Hematopoietic multipotent progenitor cell (in vitro differentiated cells): Measurements from ENCODE around the gene PLA2G4E. TPM values are rescaled to one million over a fixed set of nuclear protein-coding genes. Genes with fewer than 3 reads are reported as not detected.

Experiments
- DNase-seq, 3 donors: peaks; one replicate each; pipeline ENCODE4 v3.0.0-alpha.2; 2011 to 2015; ENCODE audit warnings: low read depth in 2 of 3, low spot score in 2 of 3
- total RNA-seq: library from RNA; depleted of rRNA; stranded (reverse); fragments of >200 nt; gene quantifications from one replicate; pipeline ENCODE4 v1.2.3, GENCODE V29; 2012

Gene PLA2G4E
- total RNA-seq, 1 donor, result not detected

DNA sequence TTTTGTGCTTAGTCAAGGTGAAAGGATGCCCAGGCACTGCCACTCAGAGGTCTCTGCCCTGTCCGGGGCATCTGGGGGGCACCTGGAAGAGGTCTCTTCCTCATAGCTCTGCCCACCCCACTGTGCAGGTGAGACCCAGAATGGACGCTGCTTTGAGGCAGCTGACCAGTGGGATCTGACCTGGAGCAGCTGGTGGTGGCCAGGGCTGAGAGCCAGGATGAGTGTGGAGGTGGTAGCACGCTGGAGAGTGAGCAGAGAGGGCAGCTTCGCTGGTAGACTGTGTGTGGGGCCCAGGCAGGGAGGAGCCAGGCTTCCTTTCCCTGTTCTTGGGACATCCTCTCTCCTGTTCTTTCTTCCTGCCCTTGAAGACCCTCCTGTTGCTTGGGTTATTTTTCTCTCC is 32.2 kb upstream of the PLA2G4E start:
- DNase-seq, result no peak

DNA sequence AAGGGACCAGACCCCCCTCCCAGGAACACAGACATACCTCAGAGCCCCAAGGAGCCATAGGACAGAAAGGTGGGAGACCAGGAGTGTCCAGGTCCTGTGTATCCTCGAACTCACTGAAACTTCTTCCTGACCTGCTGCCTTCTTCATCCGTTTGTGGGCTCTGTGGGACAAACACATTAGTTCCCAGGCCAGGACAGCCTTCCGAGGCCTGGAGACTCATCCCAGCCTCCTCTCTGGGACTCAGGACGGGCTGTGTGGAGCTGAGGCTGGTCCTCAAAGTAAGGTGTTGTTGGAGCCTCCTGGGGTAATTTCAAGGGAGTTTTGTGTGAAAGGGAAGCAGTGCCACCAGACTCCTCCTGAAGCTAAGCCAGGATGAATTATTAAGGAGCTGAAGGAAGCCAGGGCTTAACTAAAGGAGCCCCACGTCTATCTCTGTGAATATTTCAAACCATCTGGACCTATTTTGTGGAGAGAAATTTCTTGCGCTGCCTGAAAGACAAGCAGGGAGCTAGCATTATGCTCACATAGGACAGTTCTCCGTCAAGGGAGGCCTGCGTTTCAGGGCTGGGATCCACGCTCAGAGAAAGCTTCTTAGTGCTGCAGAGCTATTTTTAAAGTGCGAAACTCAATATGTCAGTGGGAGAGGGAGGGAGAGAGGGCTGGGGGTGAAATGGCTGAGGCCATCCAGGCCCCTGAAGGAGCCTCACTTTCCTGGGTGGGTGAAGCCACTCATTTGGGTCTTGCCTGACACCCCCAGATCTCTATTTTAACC is 29.8 kb upstream of the PLA2G4E start:
- no peak for DNase-seq

DNA sequence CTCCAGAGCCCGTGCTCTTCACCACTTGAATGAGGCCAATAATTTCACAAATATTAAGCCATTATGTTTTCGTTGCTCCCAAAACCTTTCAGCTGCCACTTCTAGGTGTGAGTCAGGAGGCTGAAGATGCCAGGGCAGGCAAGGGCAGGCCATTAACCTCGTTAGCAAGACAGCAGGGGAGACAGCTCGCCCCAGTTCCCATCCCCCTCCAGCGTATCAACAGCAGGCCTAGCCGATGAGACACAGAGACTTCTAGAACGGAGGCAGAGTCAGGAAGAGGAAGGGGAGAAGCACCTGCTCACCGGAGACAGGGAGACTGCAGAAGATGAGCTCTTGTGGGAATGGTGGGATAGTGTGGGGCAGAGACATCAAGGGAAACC is 28.0 kb upstream of the PLA2G4E start:
- no peak for DNase-seq

DNA sequence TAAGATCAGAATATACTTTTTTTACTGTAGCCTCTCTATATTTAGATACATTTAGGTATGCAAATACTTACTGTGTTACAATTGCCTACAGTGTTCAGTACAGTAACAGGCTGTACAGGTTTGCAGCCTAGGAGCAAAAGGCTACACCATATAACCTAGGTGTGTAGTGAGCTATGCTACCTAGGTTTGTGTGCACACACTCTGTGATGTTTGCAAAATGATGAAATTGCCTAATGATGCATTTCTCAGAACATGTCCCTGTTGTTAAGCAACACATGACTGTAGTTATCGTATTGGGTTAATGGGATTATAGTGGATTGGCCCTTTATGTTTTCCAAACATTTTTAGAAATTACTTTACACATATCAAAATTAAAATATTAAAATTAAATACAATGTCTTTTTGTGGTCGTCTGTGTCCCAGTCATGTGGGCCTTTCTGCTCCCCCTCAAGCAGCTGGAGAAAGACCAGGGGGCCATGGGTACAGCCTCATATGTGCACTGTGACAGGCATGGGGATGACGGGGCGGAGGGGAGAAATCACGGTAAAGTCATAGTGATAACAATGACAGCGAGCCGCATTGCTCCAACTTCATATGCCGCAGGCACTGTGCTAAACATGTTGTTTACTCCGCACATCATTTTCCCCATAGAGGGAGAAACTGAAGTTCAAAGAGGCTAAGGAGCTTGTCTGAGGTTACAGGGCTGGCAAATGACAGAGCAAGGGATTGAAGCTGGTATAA is 27.4 kb upstream of the PLA2G4E start:
- DNase-seq, result no peak

DNA sequence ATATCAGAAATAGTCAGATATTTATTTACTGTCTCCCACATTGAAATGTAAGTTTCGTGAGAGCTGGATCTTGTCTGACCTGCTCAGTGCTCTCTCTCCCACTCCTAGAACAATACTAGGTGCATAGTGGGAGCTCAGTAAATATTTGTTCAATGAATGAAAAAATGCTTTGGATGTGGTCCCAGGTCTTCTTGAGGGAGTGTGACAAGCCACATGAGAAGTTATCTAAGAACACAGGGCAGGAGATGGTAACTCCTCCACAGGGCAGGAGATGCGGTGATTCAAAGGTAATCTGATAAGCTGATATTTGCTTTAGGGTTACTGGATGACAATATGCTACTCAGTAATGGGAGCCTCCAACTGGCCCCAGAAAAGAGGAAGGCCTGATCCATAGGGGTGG is 25.8 kb upstream of the PLA2G4E start:
- no peak for DNase-seq

DNA sequence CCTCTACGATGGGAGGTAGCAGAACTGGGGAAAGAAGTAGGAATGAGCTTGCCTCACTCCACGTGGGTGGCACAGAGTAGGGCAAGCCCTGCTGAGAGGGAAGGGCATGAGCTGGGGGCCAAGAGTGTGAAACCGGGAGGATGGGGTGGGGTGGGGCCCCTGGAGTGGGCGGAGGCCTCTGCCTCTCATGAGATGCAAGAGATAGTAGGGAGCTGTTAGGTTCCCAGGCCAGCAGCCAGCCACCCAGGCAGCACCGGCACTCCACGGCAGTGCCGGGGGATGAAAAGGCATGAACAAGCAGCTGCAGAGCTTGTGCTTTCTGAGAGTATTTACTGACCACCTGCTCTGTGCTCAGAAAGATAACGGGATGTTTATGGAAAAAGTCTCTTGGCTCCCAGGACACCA is 24.4 kb upstream of the PLA2G4E start:
- no peak for DNase-seq

DNA sequence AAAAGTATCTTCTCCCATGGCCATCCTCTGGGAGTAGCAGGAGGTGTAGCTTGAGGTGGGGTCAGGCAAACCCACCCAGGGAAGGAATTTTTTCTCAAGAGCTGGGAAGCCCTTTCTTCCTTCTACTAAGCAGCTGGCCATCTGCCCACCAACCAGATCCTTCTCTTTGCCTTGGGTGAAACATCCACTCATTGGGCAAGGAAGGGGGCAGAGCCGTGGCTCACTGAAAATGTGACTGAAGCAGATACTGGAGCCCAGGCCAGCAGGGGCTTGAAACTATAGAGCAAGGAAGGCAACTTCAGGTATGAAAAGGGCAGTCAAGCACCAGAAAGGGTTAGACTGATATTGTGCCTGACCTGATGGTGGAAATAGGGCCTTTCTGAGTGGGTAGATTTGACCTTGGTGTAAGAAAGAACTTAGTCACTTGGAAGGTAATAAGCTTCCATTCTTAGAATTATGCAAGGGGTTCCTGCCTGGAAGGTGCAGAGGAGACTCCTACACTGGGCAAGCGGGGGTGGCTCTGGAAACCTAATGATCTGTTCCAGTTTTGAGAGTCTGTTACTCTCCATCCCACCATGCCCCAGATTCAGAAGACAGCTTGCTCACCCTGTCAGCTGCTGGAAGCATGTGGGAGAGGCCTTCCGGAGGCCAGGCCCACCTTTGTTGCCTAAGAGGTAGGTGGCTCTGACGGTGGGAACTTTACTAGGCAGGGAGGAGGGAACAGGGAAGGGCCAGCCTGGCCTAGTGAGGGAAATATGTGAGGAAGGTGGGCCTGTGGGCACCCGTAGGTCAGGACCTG is 22.0 kb upstream of the PLA2G4E start:
- no peak for DNase-seq

DNA sequence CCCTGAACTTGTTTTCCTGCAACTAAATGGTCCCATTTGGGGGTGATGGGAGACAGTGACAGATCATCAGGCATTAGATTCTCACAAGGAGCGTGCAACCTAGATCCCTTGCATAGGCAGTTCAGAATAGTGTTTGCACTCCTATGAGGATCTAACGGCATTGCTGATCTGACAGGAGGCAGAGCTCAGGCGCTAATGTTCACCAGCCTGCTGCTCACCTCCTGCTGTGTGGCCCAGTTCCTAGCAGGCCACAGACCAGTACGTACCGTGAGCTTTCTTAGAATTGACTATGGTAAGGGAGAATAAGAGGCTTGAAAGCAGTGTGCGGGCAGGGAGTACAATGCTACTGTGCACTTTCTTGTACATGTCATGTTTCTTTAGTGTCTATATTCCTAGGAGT is 17.6 kb upstream of the PLA2G4E start:
- DNase-seq, result no peak

DNA sequence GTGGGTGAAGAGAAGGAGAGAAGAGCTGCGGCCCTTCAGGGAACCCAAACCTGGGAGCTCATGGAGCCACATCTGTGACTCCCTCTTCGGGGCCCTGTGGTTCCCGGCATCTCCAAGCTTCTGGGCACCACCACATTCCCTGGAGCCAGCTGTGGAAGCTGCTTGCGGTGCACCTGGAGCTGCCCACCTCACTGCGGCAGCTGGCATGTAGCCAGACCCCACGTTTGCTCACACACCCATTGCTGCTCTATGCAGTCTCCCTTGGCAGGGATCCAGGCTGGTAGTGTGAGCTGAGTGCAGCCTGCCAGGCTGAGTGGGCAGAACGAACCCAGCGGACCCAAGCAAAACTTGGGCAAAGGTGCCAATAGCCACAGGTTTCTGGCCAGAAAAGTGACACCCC is 16.8 kb upstream of the PLA2G4E start:
- no peak for DNase-seq

DNA sequence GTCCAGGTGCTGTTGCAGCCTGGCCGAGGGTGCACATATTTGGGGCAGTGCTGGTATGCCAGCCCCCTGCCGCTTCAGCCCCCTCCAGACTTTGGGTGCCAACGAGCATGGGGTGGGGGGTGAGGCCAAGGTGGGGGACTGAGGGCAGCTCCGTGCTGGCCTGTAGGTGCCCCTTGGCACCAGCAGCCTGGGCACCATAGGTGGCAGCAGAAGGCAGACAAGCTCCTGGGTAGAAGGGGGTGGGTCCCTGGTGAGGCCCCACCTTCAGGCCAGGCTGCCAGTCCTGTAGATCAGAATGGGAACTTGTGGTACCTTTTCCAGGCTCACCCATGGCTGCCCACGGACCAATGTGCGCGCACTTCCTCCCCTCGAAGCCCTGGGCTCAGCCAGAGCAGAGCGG is 16.1 kb upstream of the PLA2G4E start:
- no peak for DNase-seq

DNA sequence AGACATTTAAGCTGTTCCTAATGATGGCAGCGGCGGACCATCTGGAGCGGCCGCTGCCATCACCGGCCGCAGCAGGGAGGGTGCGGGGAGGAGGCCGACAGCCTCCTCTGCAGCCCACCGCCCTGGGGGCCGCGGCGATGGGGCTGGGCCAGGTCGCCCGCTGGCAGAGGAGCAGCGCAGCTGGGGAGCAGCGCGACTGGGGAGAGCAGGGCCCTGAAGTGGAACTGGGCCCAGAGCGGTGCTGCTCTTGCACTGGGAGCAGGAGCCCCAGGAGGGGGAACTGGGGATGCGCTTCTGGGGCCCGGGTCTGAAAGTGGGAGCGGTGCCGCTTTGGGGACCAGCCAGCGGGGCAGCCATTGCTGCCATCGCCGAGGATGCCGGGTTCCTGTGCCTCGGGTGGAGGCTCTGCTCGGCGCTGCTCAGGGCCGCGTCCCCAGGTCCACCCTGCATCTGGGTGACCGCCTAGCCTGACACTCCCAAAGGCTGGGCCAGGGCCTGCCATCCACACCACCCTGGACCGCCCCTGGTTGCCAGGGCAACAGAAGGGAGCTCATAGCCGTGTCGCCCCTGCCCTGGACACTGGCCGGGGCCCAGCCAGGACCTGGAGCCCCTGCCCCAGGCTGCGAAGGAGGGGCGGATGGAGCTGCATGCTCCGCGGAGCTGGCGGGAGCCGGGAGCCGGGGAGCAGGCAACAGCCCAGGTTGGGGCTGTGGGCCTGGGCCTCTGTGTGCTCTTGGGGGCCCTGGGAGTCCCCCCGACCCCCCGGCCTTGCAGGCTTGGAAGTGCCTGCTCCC is 15.5 kb upstream of the PLA2G4E start:
- no peak for DNase-seq

DNA sequence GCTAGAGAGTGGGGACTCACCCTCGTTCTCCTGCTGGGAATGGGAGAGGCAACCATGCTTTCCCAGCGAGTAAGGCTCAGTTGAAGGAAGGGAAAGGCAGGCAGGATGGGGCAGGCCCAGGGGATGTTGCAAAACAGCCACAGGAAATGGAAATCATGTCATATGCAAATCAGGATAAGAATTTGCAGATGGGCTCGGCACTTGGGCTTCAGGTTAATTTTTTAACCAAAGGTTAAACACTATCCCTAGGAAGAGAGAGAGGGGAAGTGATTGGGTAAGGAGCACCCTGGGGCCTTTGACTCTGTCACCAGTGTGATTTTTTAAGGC is 14.6 kb upstream of the PLA2G4E start:
- DNase-seq, result no peak

DNA sequence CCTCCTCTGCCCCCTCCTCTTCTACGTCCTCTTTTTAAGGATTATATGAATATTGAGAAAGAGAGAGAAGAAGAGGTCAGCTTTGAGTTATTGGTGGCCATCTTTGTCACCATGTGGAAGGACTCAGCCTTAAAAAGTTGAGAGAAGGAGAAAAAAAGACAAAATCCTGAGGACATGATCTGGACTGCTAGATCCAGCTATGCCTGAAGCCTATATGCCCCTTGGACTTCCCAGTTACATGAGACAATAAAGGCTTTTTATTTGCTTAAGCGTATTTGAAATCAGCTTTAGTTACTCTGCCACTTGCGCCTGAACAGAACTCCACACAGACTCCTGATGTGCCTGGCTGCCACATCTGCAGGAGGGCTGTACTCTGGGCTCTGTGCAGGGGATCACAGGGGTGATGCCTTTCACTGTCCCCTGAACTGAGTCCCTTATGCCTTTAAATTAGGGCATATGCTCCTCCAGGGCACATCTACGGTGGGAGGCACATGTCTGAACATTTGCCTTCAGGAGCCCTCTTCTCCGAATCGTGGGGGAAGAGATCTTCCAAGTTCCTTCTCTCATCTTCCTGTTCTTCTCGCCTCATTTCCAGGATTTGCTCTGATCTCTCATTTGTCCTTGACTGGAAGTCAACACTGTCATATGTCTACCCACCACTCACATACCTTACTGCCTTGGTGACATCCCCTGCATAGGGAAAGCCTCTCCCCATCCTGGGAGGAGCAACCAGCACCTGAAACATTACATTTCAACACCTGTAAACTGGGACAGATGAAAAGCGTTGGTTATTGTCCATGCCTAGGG is 14.0 kb upstream of the PLA2G4E start:
- DNase-seq, result no peak

DNA sequence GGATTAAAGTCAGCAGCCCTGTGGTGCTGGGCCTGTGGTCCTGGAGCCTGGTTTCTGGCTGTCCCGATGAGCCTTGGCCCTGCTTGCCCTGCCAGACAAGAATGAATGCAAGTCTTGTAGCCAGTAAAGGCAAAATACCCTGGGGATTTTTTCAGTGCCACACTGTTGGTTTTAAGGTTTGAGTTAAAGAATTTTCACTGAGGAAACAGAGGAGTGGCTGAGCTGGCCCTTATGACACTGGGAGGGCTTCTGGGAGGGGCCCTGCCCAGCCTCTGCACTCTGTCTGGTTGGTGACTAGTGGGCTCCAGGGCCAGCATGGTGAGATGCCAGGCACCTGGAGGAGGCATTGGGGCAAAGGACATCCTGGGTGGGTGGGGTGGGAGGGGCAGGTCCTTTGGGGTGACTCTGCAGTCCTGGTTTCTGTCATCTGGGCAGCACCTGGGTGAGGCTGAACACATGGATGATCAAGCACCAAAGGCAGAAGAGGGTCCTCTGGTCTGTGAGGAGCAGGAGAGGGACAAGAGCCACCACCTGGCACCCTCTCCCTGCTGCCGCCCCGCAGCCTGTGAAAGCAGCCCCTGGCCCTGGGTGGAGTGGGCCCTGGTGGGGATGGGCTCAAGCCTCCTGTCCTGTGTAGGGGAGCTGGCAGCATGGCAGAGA is 12.5 kb upstream of the PLA2G4E start:
- no peak for DNase-seq

DNA sequence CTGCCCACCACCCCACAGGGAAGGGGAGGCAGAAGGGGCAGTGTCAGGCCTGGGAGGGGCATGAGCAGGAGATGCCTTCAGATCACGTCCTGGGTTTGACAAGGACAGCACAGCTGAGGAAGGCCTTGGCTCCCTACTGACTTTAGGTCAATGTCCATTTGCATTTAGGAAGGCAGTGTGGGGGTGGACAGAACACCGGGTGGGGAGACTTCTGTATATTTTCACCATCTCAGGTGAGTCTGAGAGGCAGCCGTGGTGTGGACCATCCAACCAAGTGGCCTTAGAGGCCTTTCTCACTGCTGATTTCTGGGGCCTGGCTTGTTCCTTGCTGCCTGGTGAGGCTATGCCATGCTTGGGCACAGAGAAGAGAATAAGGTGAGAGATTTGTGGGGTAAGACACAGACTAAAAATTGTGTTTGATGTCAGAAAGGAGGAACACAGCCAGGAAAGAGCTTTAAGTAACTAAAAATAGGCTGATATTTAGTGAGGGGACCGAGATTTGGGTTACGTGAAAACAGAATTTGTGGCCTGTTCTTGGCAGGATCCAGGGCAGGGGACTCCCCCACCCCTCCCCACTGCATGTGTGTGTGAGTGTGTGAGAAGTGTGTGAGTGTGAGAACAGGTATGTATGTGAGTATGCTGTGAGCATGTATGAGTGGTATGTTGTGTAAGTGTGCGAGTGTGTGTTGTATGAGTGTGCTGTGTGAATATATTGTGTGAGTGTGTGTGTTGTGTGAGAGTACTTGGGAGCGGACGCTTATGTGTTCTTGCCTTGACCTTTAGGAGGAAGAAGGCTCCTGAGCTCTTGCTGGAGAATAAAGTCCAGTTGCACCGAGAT is 11.8 kb upstream of the PLA2G4E start:
- DNase-seq, result no peak

DNA sequence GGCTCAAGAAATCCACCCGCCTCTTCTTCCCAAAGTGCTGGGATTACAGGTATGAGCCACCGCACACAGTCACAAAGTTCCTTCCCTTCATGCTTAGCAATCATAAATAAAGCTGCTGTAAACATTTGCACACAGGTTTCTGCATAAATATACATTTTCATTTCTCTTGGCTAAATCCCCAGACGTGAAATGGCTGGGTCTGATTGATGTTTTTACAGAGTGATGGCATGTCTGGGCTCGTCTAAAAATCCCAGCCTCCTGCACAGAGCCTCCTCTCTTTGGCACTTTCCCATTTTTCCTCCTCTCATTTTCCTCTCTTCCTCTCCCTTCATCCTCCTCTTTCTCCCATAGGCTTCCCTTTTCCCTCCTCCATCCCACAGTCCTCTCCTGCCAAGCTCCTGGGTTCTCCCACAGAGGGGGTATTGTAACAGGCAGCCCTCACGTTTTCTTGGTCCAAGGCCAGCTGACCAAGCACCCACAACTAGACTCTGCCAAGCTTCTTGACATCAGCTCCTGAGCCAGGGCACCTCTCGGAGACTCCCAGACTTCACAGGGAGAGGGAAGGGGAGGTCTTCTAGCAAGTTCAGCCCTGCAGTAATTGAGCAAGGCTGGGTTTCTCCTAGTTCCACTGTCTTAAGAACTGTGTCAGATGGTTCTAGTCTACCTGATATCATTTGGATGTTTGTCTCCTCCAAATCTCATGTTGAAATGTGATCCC is 10.5 kb upstream of the PLA2G4E start:
- no peak for DNase-seq

DNA sequence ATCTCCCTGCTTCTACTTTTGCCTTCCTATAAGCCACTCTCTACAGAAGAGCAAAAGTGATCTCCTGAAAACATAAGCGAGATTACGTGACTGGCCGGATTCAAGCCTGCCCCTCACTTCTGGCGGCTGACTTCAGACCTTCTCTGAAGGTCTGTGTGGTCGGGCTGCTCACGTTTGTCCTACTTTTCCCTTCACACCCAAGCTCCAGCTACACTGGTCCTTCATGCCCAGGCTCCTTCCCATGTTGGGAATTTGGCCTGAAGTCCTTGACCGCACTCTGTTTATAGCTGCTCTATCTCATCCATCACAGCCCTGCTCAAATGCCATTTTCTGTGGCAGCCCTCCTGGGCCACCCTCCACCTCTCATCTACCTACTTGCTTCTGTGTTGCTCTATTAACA is 6.7 kb upstream of the PLA2G4E start:
- DNase-seq, result no peak

DNA sequence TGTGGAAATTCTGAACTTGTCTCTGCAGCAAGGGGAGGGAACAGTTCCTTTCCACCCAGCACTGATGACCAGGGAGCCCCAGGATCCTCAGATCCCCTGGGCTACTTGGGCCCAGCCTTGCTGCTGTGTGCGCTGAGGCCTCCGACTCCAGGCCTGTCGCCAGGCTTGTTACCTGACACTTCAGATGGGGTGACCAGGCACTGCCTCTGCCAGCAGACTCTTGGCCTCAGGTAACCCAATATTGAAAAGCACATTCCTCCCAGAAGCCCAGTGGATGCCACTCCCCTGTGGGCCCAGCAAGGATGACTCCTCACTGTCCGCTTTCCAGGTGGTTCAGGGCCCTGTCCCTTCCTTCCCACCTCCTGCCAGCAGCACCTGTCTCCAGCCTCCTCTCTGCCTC is 3.5 kb upstream of the PLA2G4E start:
- DNase-seq, result no peak
